Heart left ventricle (tissue), 16 donors: Measurements from ENCODE around the gene DMKN. TPM values are rescaled to one million over a fixed set of nuclear protein-coding genes. Genes with fewer than 3 reads are reported as not detected.

Experiments
- ATAC-seq, 4 donors: fragments of 200-7000 bp; cut with Tn5 transposase; one replicate each; pipeline ENCODE4 v1.9.1; 2020 to 2022; ENCODE audit warnings: moderate library complexity in 4 of 4, mild to moderate bottlenecking in 3 of 4, moderate number of reproducible peaks in 1 of 4
- DNase-seq, 5 donors: peaks; one replicate each; pipeline ENCODE4 v3.0.0-alpha.2; 2020
- H3K27ac ChIP-seq, 12 donors: fragments of 200-600 bp; sonication (generic) in 4 of 12; one replicate each; pipeline versions ENCODE4 v1.5.0 to v1.8.0; 2016 to 2022; ENCODE audit warnings: mild to moderate bottlenecking in 2 of 12
- H3K27me3 ChIP-seq, 9 donors: fragments of 200-600 bp; sonication (generic) in 2 of 9; one replicate each; pipeline versions ENCODE4 v1.5.1 to v1.8.0; 2016 to 2022; ENCODE audit warnings: mild to moderate bottlenecking in 3 of 9
- H3K36me3 ChIP-seq, 9 donors: fragments of 200-600 bp; sonication (generic) in 2 of 9; one replicate each; pipeline versions ENCODE4 v1.5.0 to v1.8.0; 2018 to 2022; ENCODE audit warnings: mild to moderate bottlenecking in 2 of 9
- H3K4me1 ChIP-seq, 12 donors: fragments of 200-600 bp; sonication (generic) in 4 of 12; one replicate each; pipeline versions ENCODE4 v1.5.0 to v1.8.0; 2016 to 2022; ENCODE audit warnings: mild to moderate bottlenecking in 3 of 12
- H3K4me3 ChIP-seq, 12 donors: fragments of 200-600 bp; sonication (generic) in 4 of 12; one replicate each; pipeline versions ENCODE4 v1.5.0 to v1.8.0; 2017 to 2022; ENCODE audit warnings: mild to moderate bottlenecking in 9 of 12, moderate library complexity in 4 of 12
- H3K9me3 ChIP-seq, 12 donors: fragments of 200-600 bp; sonication (generic) in 4 of 12; one replicate each; pipeline versions ENCODE4 v1.5.0 to v1.8.0; 2016 to 2022; ENCODE audit warnings: mild to moderate bottlenecking in 1 of 12
- POLR2A ChIP-seq, 2 donors: fragments of 450-650 bp; IDR thresholded peaks; one replicate each; pipeline ENCODE4 v1.6.1; 2017; ENCODE audit warnings: antibody characterized with exemption in 2 of 2, mild to moderate bottlenecking in 2 of 2, moderate library complexity in 2 of 2
- WGBS, 4 donors: extraction: QIAGEN DNeasy Blood & Tissue Kit in 2 of 4; methylation state at CpG; one replicate each; pipeline versions ENCODE4 v1.1.5 to v1.1.7; 2013 to 2018; 5-methylcytosine and 5-hydroxymethylcytosine counted together
- intact Hi-C, 10 donors: fragments of 100-400 bp; cut with DNase I; formaldehyde crosslinking; loops; one replicate each; pipeline versions ENCODE4 v1.11.1 to v1.14.2; 2022
- long read RNA-seq, 3 donors: library from polyadenylated mRNA; unstranded; transcript quantifications; one replicate each; pipeline ENCODE4 v2.0.0, GENCODE V29; 2020 to 2021
- polyA plus RNA-seq, 2 donors: library from polyadenylated mRNA; stranded (reverse); fragments of 200-250 nt; gene quantifications; one replicate each; pipeline ENCODE4 v1.2.3, GENCODE V29; 2013
- total RNA-seq, 9 donors: library from RNA; depleted of rRNA in 2 of 9; stranded (reverse); fragments of >200 nt in 2 of 9; fragmentation: NEBNext Ultra II Directional in 3 of 9; extraction: Animal tissue kit (Norgen Biotek cat#: 25700) in 3 of 9; gene quantifications; one replicate each; pipeline versions ENCODE4 v1.1.0 to v1.2.4, GENCODE V29; 2016 to 2023
- TF ChIP-seq, protein P1 (sequence below), 12 donors: fragments of 200-600 bp; sonication (generic) in 4 of 12; IDR thresholded peaks; one replicate each; pipeline versions ENCODE4 v1.5.0 to v1.8.0; 2018 to 2022; ENCODE audit warnings: antibody characterized with exemption in 12 of 12, mild to moderate bottlenecking in 5 of 12
- donor health status: ischemic (EF 13 %, LVEDD 7.1; RV severe dilation, severe dysfunction).
- donor health status: healthy with polysubstance abuse.
- donor health status: DM: no; HTN: yes; CAD: no.
- donor health status: DM: no; HTN: no; CAD: no.
- donor health status: ischemic (EF 25% LVEDD 6.9; RV normal size, moderate dysfunction).
- donor health status: ischemic (EF 25% LVEDD 5.7; RV mildly dilated, moderate dysfunction).
- donor health status: healthy.
- donor health status: DM: yes; HTN: yes; CAD: no.
- donor health status: ischemic (EF 35%, LVEDD 5.7; RV mildly dilated, moderate dysfunction).
- donor health status: nonischemic (EF 11% LVEDD 7.7; RV severe dilation, severe dysfunction).
- donor health status: DM: yes; HTN: yes; CAD: no.
- donor health status: PGD.
- donor health status: ischemic (EF 29% LVEDD 5.4; RV normal size, mild dysfunction).
- donor health status: nonischemic (EF 23%, LVEDD 6.1; RV moderate dilation, normal function).

The DMKN gene, protein sequence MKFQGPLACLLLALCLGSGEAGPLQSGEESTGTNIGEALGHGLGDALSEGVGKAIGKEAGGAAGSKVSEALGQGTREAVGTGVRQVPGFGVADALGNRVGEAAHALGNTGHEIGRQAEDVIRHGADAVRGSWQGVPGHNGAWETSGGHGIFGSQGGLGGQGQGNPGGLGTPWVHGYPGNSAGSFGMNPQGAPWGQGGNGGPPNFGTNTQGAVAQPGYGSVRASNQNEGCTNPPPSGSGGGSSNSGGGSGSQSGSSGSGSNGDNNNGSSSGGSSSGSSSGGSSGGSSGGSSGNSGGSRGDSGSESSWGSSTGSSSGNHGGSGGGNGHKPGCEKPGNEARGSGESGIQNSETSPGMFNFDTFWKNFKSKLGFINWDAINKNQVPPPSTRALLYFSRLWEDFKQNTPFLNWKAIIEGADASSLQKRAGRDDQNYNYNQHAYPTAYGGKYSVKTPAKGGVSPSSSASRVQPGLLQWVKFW
- total RNA-seq, result 10 to 100 TPM in 7 of 9 donors, 1 to 10 TPM in 2; 7.8 to 26.9 (median 12.1) TPM
- 10 to 100 TPM; 18.2 to 38.8 TPM for polyA plus RNA-seq
- long read RNA-seq, donor 1, partial matches to known transcripts, result 1 of 5 reads
- long read RNA-seq, donor 1, other reads (novel, unspliced or antisense), result 2 of 5 reads
- long read RNA-seq, donor 2, partial matches to known transcripts, result 0 of 6 reads
- long read RNA-seq, donor 2, other reads (novel, unspliced or antisense), result 5 of 6 reads
- long read RNA-seq, donor 3, partial matches to known transcripts, result 1 of 4 reads
- long read RNA-seq, donor 3, other reads (novel, unspliced or antisense), result 3 of 4 reads

DNA sequence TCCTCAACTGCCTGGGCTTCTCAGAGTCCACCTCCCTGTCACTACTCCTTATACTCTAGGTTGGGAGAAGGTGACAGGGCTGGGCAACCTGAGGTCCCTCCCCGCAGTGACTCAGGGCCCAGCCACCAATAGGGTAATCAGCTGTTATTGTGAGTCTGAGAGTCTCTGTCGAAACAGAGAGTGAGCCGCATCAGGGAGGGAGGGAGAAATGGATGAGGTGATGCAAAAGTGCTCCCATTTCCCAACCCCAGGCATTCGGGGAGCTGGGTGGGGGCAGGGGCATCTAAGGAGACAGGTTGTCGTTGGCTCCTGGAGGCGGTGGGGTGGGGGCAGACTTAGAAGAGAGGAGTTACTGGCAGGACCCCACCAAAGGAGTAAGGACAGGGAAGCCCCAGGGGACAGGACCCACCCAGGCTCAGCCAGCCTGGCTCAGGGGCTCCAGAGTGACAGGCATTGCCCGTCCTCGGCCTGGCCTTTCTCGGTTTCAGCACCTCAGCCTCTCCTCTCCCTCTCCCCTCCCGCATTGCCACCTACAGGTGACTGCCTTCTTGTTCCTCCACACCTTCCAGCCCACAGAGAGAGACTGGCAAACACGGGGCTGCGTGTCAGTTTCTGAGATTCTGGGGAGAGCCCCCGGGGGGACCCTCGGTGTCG lies at the start of gene DMKN:
Gene DMKN, minus strand, starts transcription at position 22 of the 654 bp plus-strand sequence. CDS start 174 bp downstream, outside the sequence.
- Histone ChIP-seq H3K27ac (no peak within 1 kb of the TSS), H3K9me3 (no peaks in the 10 kb centered on the region), H3K27me3 (peaks cover 0 to 42% (median 27%) of the 10 kb centered on the region in 9 donors), H3K4me3 (no peak within 1 kb of the TSS), H3K4me1 (peaks cover 0 to 26% (median 9%) of the 10 kb centered on the region in 12 donors), H3K36me3 (no peaks in the 10 kb centered on the region)
- intact Hi-C loops, result loop anchor here in 1 of 10 donors (5.0 kb wide), 1 partner anchor 79 kb away; no protein-coding TSS in a partner anchor
- TF ChIP-seq, protein P1, sequence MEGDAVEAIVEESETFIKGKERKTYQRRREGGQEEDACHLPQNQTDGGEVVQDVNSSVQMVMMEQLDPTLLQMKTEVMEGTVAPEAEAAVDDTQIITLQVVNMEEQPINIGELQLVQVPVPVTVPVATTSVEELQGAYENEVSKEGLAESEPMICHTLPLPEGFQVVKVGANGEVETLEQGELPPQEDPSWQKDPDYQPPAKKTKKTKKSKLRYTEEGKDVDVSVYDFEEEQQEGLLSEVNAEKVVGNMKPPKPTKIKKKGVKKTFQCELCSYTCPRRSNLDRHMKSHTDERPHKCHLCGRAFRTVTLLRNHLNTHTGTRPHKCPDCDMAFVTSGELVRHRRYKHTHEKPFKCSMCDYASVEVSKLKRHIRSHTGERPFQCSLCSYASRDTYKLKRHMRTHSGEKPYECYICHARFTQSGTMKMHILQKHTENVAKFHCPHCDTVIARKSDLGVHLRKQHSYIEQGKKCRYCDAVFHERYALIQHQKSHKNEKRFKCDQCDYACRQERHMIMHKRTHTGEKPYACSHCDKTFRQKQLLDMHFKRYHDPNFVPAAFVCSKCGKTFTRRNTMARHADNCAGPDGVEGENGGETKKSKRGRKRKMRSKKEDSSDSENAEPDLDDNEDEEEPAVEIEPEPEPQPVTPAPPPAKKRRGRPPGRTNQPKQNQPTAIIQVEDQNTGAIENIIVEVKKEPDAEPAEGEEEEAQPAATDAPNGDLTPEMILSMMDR (IDR thresholded peaks at IDR 0.05), result no peak
- no peak for TF ChIP-seq POLR2A (IDR thresholded peaks at IDR 0.05)
- ATAC-seq, result no peak
- no peak for DNase-seq
- 28 to 37% (median 34%) methylated on average over 14 to 15 of the region's 15 CpGs for WGBS, 4 donors

DNA sequence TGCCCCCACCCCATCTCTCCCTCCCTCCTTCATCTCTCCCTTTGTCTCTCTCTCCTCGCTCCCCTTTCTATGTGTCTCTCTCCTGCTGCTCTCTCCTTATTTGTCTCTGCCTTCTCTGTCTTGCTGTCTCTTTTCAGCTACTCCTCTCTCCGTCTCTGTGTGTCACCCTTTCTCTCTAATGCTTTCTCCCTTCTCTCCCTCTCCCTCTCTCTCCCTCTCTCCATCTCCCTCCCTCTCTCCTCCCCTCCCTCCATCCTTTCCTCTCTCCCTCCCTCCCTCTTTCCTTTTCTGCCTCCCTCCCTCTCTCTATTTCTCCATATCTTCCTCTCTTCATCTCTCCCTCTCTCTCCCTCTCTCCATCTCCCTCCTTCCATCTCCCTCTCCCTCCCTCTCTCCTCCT lies 49.3 kb upstream of the DMKN start:
- Histone ChIP-seq H3K36me3 (no peaks in the 10 kb centered on the region), H3K9me3 (no peaks in the 10 kb centered on the region), H3K4me1 (peaks cover 0 to 8% (median 4%) of the 10 kb centered on the region in 12 donors), H3K27ac (no peak overlapping the region), H3K4me3 (no peak overlapping the region), H3K27me3 (peaks cover 11 to 65% (median 23%) of the 10 kb centered on the region in 9 donors)
- DNase-seq (no peak), ATAC-seq (no peak)
- intact Hi-C loops, result no loop called here
- TF ChIP-seq POLR2A (IDR thresholded peaks at IDR 0.05), result no peak
- TF ChIP-seq, protein P1 (IDR thresholded peaks at IDR 0.05), result no peak
- 57 to 70% (median 64%) methylated on average over 2 of the region's 2 CpGs for WGBS, 4 donors

DNA sequence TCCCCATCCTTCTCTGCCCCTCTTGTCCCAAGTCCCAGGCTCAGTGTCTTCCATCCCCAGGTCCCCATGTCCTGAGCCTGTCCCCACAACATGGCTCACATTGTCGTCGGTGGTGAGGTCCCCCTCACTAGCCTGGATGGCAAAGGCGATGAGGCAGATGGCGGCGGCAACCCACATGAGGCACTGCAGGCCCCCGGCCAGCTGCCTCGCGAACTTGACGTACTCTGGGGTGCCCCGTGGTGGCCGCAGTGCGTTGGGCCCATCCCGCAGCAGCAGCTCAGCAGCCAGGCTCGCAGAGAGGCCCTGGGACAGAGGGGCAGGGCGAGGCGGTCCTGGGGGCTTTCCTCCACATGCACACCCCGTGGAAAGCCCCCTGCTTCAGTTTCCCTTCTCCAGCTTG lies 48.9 kb upstream of the DMKN start:
- TF ChIP-seq, protein P1 (IDR thresholded peaks at IDR 0.05), result no peak
- TF ChIP-seq POLR2A (IDR thresholded peaks at IDR 0.05), result no peak
- 53 to 64% (median 59%) methylated on average over 17 of the region's 17 CpGs for WGBS, 4 donors
- H3K27ac ChIP-seq, result no peak overlapping the region
- intact Hi-C loops, result no loop called here
- no peak for DNase-seq
- no peaks in the 10 kb centered on the region for H3K9me3 ChIP-seq
- H3K36me3 ChIP-seq, result no peaks in the 10 kb centered on the region
- peaks cover 11 to 68% (median 23%) of the 10 kb centered on the region in 9 donors for H3K27me3 ChIP-seq
- peaks cover 0 to 13% (median 4%) of the 10 kb centered on the region in 12 donors for H3K4me1 ChIP-seq
- no peak overlapping the region for H3K4me3 ChIP-seq
- no peak for ATAC-seq
